ENCODE data around the gene GPR17. TPM values are rescaled to one million over a fixed set of nuclear protein-coding genes. Genes with fewer than 3 reads are reported as not detected.

Gene GPR17
- polyA plus RNA-seq, 2 donors: 0.26 to 1.6 TPM

DNA sequence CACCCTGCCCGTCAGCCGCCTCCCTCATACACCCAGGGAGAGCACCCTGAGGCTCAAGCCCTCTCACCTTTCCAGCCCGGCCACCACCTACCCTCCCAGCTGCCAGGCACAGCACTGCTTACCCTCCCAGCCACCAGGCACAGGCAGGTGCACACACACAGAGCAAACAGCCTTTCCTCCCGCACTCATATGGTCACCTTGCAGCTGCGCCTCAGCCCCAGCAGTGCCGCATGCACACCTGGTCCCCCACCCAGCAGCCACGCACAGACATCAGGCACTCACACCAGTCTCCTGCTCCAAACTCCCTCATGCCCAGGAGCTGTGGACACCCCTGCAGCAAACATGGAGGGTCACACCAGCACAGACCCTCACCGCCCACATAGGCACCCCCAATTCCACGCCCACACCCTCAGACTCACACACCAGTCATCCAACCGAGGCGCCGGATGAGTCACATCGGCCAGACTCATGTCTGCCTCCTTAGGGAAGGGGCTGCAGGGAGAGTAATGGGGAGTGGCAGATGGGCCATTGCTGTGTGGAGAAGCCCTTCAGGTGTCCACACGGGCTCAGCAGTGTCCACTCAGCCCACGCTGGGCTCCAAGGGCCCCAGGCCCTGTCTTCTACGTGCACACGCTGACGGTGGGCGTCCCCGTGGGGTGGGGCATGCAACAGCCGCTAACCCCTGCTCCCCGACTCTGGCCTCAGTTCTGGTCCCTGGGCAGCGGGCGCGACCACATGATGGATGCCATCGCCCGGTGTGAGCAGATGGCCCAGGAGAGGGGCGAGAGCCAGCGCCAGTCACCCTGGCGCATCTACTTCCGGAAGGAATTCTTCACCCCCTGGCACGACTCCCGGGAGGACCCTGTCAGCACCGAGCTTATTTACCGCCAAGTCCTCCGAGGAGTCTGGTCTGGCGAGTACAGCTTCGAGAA lies 22.3 kb upstream of the GPR17 start:
- H3K36me3 ChIP-seq (ENCODE audit: control insufficient read depth in 2 of 2, insufficient read depth in 2 of 2, low read length in 1 of 2): no peaks in the 10 kb centered on the region
- H3K4me1 ChIP-seq (ENCODE audit: control insufficient read depth in 2 of 2, insufficient read depth in 2 of 2, low read length in 1 of 2): no peaks in the 10 kb centered on the region
- WGBS, 2 donors: 87 to 89% methylated on average over 38 of the region's 38 CpGs
- H3K9me3 ChIP-seq (ENCODE audit: control insufficient read depth in 2 of 2, insufficient read depth in 1 of 2, low read depth in 1 of 2, low read length in 1 of 2): no peaks in the 10 kb centered on the region
- no peaks in the 10 kb centered on the region for H3K27me3 ChIP-seq (ENCODE audit: control insufficient read depth in 1 of 2, insufficient read depth in 2 of 2, low read length in 2 of 2)
- no peak overlapping the region for H3K27ac ChIP-seq (ENCODE audit: low read depth in 2 of 2, low read length in 1 of 2)
- no peak overlapping the region for H3K4me3 ChIP-seq (ENCODE audit: low read depth in 1 of 2, low read length in 2 of 2)

- no peak overlapping the region for H3K4me3 ChIP-seq (ENCODE audit: low read depth in 1 of 2, low read length in 2 of 2)
- H3K4me1 ChIP-seq (ENCODE audit: control insufficient read depth in 2 of 2, insufficient read depth in 2 of 2, low read length in 1 of 2): no peaks in the 10 kb centered on the region
- H3K36me3 ChIP-seq (ENCODE audit: control insufficient read depth in 2 of 2, insufficient read depth in 2 of 2, low read length in 1 of 2): no peaks in the 10 kb centered on the region
- 85 to 89% methylated on average over 5 of the region's 5 CpGs for WGBS, 2 donors
- no peaks in the 10 kb centered on the region for H3K9me3 ChIP-seq (ENCODE audit: control insufficient read depth in 2 of 2, insufficient read depth in 1 of 2, low read depth in 1 of 2, low read length in 1 of 2)
- H3K27me3 ChIP-seq (ENCODE audit: control insufficient read depth in 1 of 2, insufficient read depth in 2 of 2, low read length in 2 of 2): no peaks in the 10 kb centered on the region
- H3K27ac ChIP-seq (ENCODE audit: low read depth in 2 of 2, low read length in 1 of 2): no peak overlapping the region
Observed at GRCh38 chr2:127624320-127624755, 21.6 kb upstream of the GPR17 start.

DNA sequence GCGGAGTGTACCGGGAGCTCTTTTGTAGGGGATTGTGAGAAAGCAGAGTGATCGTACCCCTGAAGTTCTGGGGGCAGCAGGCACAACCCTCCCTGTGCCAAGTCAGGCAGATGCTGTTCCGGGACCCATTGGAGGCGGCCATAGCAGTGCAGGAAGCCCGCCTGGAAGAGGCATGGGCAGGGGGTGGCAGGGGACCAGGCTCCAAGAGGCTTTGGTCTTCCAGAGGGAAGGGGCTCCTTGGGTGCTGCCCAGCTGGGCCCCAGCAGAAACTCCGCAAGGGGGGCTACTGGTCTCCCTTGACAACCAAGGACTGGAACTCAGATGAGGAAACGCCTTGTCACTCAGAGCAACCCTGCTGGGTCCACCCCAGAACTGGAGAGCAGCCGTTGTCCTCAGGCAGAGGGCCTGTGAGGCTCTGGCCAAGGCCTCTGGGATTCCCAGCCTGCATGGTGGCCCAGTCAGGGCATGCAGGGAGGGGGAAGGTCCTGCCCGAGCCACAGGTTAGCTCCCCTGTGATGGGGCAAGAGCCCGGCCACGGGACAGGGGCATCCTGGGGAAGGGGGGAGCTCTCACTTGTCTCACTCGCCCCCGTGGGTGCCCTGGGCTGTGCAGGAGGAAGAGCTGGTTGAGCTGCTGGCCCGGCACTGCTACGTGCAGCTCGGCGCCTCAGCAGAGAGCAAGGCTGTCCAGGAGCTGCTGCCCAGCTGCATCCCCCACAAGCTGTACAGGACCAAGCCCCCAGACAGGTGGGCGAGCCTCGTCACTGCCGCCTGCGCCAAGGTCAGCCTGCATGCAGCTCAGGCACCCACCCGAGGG lies 21.0 kb upstream of the GPR17 start:
- no peaks in the 10 kb centered on the region for H3K9me3 ChIP-seq (ENCODE audit: control insufficient read depth in 2 of 2, insufficient read depth in 1 of 2, low read depth in 1 of 2, low read length in 1 of 2)
- H3K27ac ChIP-seq (ENCODE audit: low read depth in 2 of 2, low read length in 1 of 2): no peak overlapping the region
- no peaks in the 10 kb centered on the region for H3K27me3 ChIP-seq (ENCODE audit: control insufficient read depth in 1 of 2, insufficient read depth in 2 of 2, low read length in 2 of 2)
- H3K4me3 ChIP-seq (ENCODE audit: low read depth in 1 of 2, low read length in 2 of 2): no peak overlapping the region
- 80 to 85% methylated on average over 23 of the region's 23 CpGs for WGBS, 2 donors
- H3K36me3 ChIP-seq (ENCODE audit: control insufficient read depth in 2 of 2, insufficient read depth in 2 of 2, low read length in 1 of 2): no peaks in the 10 kb centered on the region
- no peaks in the 10 kb centered on the region for H3K4me1 ChIP-seq (ENCODE audit: control insufficient read depth in 2 of 2, insufficient read depth in 2 of 2, low read length in 1 of 2)

DNA sequence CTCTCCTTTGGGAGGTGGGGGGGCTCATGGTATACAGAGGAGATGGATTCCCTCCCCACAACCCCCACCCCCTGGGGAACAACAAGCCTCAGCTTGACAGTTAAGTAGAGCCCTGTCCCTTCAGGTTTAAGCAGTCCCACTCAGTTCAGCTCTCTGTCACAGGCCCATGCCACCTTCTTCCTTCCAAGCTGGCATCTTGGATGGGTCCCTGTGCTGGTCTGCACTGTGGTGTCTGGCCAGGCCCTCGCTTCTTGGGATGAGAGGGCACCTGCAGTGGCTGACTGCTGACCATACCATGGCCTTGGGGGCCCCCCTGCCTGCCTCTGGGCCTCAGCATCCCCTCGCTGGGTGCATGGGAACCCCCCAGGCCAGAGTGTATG lies 20.4 kb upstream of the GPR17 start:
- H3K27me3 ChIP-seq (ENCODE audit: control insufficient read depth in 1 of 2, insufficient read depth in 2 of 2, low read length in 2 of 2): no peaks in the 10 kb centered on the region
- H3K4me3 ChIP-seq (ENCODE audit: low read depth in 1 of 2, low read length in 2 of 2): no peak overlapping the region
- no peaks in the 10 kb centered on the region for H3K4me1 ChIP-seq (ENCODE audit: control insufficient read depth in 2 of 2, insufficient read depth in 2 of 2, low read length in 1 of 2)
- H3K36me3 ChIP-seq (ENCODE audit: control insufficient read depth in 2 of 2, insufficient read depth in 2 of 2, low read length in 1 of 2): no peaks in the 10 kb centered on the region
- WGBS, 2 donors: 74 to 82% methylated on average over 2 of the region's 2 CpGs
- no peak overlapping the region for H3K27ac ChIP-seq (ENCODE audit: low read depth in 2 of 2, low read length in 1 of 2)
- H3K9me3 ChIP-seq (ENCODE audit: control insufficient read depth in 2 of 2, insufficient read depth in 1 of 2, low read depth in 1 of 2, low read length in 1 of 2): no peaks in the 10 kb centered on the region

GRCh38 chr2:127626175-127626574 lies 19.8 kb upstream of the GPR17 start:
- no peaks in the 10 kb centered on the region for H3K27me3 ChIP-seq (ENCODE audit: control insufficient read depth in 1 of 2, insufficient read depth in 2 of 2, low read length in 2 of 2)
- no peak overlapping the region for H3K27ac ChIP-seq (ENCODE audit: low read depth in 2 of 2, low read length in 1 of 2)
- H3K9me3 ChIP-seq (ENCODE audit: control insufficient read depth in 2 of 2, insufficient read depth in 1 of 2, low read depth in 1 of 2, low read length in 1 of 2): no peaks in the 10 kb centered on the region
- 50 to 53% methylated on average over 12 of the region's 12 CpGs for WGBS, 2 donors
- no peak overlapping the region for H3K4me3 ChIP-seq (ENCODE audit: low read depth in 1 of 2, low read length in 2 of 2)
- H3K4me1 ChIP-seq (ENCODE audit: control insufficient read depth in 2 of 2, insufficient read depth in 2 of 2, low read length in 1 of 2): no peaks in the 10 kb centered on the region
- H3K36me3 ChIP-seq (ENCODE audit: control insufficient read depth in 2 of 2, insufficient read depth in 2 of 2, low read length in 1 of 2): no peaks in the 10 kb centered on the region

- no peaks in the 10 kb centered on the region for H3K27me3 ChIP-seq (ENCODE audit: control insufficient read depth in 1 of 2, insufficient read depth in 2 of 2, low read length in 2 of 2)
- H3K4me3 ChIP-seq (ENCODE audit: low read depth in 1 of 2, low read length in 2 of 2): no peak overlapping the region
- H3K9me3 ChIP-seq (ENCODE audit: control insufficient read depth in 2 of 2, insufficient read depth in 1 of 2, low read depth in 1 of 2, low read length in 1 of 2): no peaks in the 10 kb centered on the region
- no peak overlapping the region for H3K27ac ChIP-seq (ENCODE audit: low read depth in 2 of 2, low read length in 1 of 2)
- H3K36me3 ChIP-seq (ENCODE audit: control insufficient read depth in 2 of 2, insufficient read depth in 2 of 2, low read length in 1 of 2): no peaks in the 10 kb centered on the region
- WGBS, 2 donors: 88 to 90% methylated on average over 28 of the region's 28 CpGs
- no peaks in the 10 kb centered on the region for H3K4me1 ChIP-seq (ENCODE audit: control insufficient read depth in 2 of 2, insufficient read depth in 2 of 2, low read length in 1 of 2)
Observed at GRCh38 chr2:127626917-127627739, 18.8 kb upstream of the GPR17 start.

- H3K4me3 ChIP-seq (ENCODE audit: low read depth in 1 of 2, low read length in 2 of 2): no peak overlapping the region
- H3K27me3 ChIP-seq (ENCODE audit: control insufficient read depth in 1 of 2, insufficient read depth in 2 of 2, low read length in 2 of 2): no peaks in the 10 kb centered on the region
- H3K9me3 ChIP-seq (ENCODE audit: control insufficient read depth in 2 of 2, insufficient read depth in 1 of 2, low read depth in 1 of 2, low read length in 1 of 2): no peaks in the 10 kb centered on the region
- no peaks in the 10 kb centered on the region for H3K4me1 ChIP-seq (ENCODE audit: control insufficient read depth in 2 of 2, insufficient read depth in 2 of 2, low read length in 1 of 2)
- H3K27ac ChIP-seq (ENCODE audit: low read depth in 2 of 2, low read length in 1 of 2): no peak overlapping the region
- H3K36me3 ChIP-seq (ENCODE audit: control insufficient read depth in 2 of 2, insufficient read depth in 2 of 2, low read length in 1 of 2): no peaks in the 10 kb centered on the region
- WGBS, 2 donors: 87 to 89% methylated on average over 18 of the region's 18 CpGs
Observed at GRCh38 chr2:127627740-127628571, 18.0 kb upstream of the GPR17 start.

GRCh38 chr2:127628767-127629614 lies 17.0 kb upstream of the GPR17 start:
- WGBS, 2 donors: 82% methylated on average over 15 to 17 of the region's 17 CpGs
- H3K4me3 ChIP-seq (ENCODE audit: low read depth in 1 of 2, low read length in 2 of 2): no peak overlapping the region
- H3K4me1 ChIP-seq (ENCODE audit: control insufficient read depth in 2 of 2, insufficient read depth in 2 of 2, low read length in 1 of 2): peaks cover 0 to 1% of the 10 kb centered on the region in 2 donors
- no peaks in the 10 kb centered on the region for H3K9me3 ChIP-seq (ENCODE audit: control insufficient read depth in 2 of 2, insufficient read depth in 1 of 2, low read depth in 1 of 2, low read length in 1 of 2)
- no peaks in the 10 kb centered on the region for H3K36me3 ChIP-seq (ENCODE audit: control insufficient read depth in 2 of 2, insufficient read depth in 2 of 2, low read length in 1 of 2)
- no peak overlapping the region for H3K27ac ChIP-seq (ENCODE audit: low read depth in 2 of 2, low read length in 1 of 2)
- H3K27me3 ChIP-seq (ENCODE audit: control insufficient read depth in 1 of 2, insufficient read depth in 2 of 2, low read length in 2 of 2): no peaks in the 10 kb centered on the region

Measured in esophagus (tissue), 2 donors.